ENCODE measurements around the gene SOD2.

DNA sequence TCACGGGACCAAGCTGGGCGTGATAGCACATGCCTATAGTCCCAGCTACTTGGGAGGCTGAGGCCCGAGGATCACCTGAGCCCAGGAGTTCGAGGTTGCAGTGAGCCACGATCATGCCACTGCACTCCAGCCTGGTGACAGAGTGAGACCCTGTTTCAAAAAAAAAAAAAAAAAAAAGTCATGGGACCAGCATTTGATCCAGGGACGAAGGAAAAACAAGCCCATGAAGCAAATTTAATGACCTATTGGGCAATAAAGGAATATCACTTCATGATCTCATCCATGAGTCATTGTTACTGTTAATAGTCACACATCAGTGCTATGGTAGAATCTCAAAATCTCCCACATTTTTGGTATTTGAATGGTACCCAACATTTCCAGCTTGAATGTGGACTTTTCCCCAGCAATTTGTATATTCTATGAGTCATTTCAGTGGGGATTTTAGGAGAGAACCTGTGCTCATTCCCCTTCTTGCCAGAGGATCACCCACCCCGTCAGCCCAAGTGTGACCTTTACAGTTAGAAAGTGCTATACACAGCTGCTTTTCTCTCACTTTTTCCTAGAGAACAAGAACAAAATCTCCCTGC, 8.5 kb upstream of the SOD2 start:
- TF ChIP-seq CTCF (IDR thresholded peaks at IDR 0.05) (no peak), POLR2AphosphoS5 (IDR thresholded peaks at IDR 0.05; ENCODE audit: low read depth, low read length) (no peak), SIN3A (IDR thresholded peaks at IDR 0.05; ENCODE audit: borderline replicate concordance, low read depth, low read length) (no peak), RXRA (IDR thresholded peaks at IDR 0.05; ENCODE audit: borderline replicate concordance, low read depth) (no peak), YY1 (IDR thresholded peaks at IDR 0.05; ENCODE audit: low read depth) (no peak), RAD21 (IDR thresholded peaks at IDR 0.05; ENCODE audit: low read length) (no peak), FOXJ3 (CRISPR knock-in tag; IDR thresholded peaks at IDR 0.05) (no peak), ELF1 (IDR thresholded peaks at IDR 0.05) (no peak), FOXM1 (IDR thresholded peaks at IDR 0.05; ENCODE audit: low read depth) (no peak), EP300 (IDR thresholded peaks at IDR 0.05; ENCODE audit: borderline replicate concordance in 1 of 2, low read depth in 1 of 2, low read length in 1 of 2) (peak in 1 of 2 experiments; percentile 10; a peak in 1 of 4 replicates), TAF1 (IDR thresholded peaks at IDR 0.05; ENCODE audit: borderline replicate concordance, low read depth, low read length) (no peak)
- TF ChIP-seq, protein P1, sequence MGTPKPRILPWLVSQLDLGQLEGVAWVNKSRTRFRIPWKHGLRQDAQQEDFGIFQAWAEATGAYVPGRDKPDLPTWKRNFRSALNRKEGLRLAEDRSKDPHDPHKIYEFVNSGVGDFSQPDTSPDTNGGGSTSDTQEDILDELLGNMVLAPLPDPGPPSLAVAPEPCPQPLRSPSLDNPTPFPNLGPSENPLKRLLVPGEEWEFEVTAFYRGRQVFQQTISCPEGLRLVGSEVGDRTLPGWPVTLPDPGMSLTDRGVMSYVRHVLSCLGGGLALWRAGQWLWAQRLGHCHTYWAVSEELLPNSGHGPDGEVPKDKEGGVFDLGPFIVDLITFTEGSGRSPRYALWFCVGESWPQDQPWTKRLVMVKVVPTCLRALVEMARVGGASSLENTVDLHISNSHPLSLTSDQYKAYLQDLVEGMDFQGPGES (IDR thresholded peaks at IDR 0.05; ENCODE audit: low read depth, low read length) = no peak
